Smooth muscle cell (in vitro differentiated cells): ENCODE measurements around the gene KCNS1. TPM values are rescaled to one million over a fixed set of nuclear protein-coding genes. Genes with fewer than 3 reads are reported as not detected.
A peak's percentile ranks its signal among the peaks of the same experiment; 100 is the strongest.
"Not testable (repeated sequence)": the region's sequence is repeated elsewhere in the genome, so short reads cannot be mapped to it uniquely, and the experiment has no call there.

Source experiments
- DNase-seq: peaks from one replicate; lab custom pipeline; 2025; ENCODE audit not compliant: unreplicated experiment; lab: John Stamatoyannopoulos, UW
- H2AFZ ChIP-seq: fragments of 200-600 bp; sonication (generic); 2 replicates; pipeline ENCODE4 v1.6.0; 2016; ENCODE audit warnings: antibody characterized with exemption, low read depth, mild to moderate bottlenecking
- H3F3A ChIP-seq: fragments of 200-600 bp; sonication (generic); 2 replicates; pipeline ENCODE4 v1.6.0; 2017; ENCODE audit warnings: antibody characterized with exemption, low read depth
- H3K27ac ChIP-seq: fragments of 200-600 bp; sonication (generic); 2 replicates; pipeline ENCODE4 v1.5.1; 2016; ENCODE audit warnings: low read depth, mild to moderate bottlenecking
- H3K27me3 ChIP-seq: fragments of 200-600 bp; sonication (generic); 2 replicates; pipeline ENCODE4 v1.6.1; 2016; ENCODE audit warnings: low read depth, mild to moderate bottlenecking
- H3K36me3 ChIP-seq: fragments of 200-600 bp; sonication (generic); 2 replicates; pipeline ENCODE4 v1.5.1; 2016; ENCODE audit warnings: low read depth
- H3K4me1 ChIP-seq: fragments of 200-600 bp; sonication (generic); 2 replicates; pipeline ENCODE4 v1.5.1; 2016; ENCODE audit warnings: low read depth
- H3K4me2 ChIP-seq: fragments of 200-600 bp; sonication (generic); 2 replicates; pipeline ENCODE4 v1.6.0; 2016; ENCODE audit warnings: mild to moderate bottlenecking
- H3K4me3 ChIP-seq: fragments of 200-600 bp; sonication (generic); 2 replicates; pipeline ENCODE4 v1.5.1; 2016; ENCODE audit warnings: mild to moderate bottlenecking
- H3K79me2 ChIP-seq: fragments of 200-600 bp; sonication (generic); 2 replicates; pipeline ENCODE4 v1.6.0; 2016; ENCODE audit warnings: low read depth, mild to moderate bottlenecking
- H3K9ac ChIP-seq: fragments of 200-600 bp; sonication (generic); 2 replicates; pipeline ENCODE4 v1.6.0; 2016; ENCODE audit warnings: low read depth
- H3K9me3 ChIP-seq: fragments of 200-600 bp; sonication (generic); replicated peaks from 2 replicates; pipeline ENCODE4 v1.5.1; 2016; ENCODE audit warnings: low read depth
- H4K20me1 ChIP-seq: fragments of 200-600 bp; sonication (generic); 2 replicates; pipeline ENCODE4 v1.6.0; 2016; ENCODE audit warnings: low read depth
- WGBS: methylation state at CpG from one replicate; pipeline ENCODE4 v1.1.7; 2016; ENCODE audit warnings: low lambda C conversion rate; 5-methylcytosine and 5-hydroxymethylcytosine counted together
- polyA plus RNA-seq: library from polyadenylated mRNA; unstranded; fragments of >200 nt; fragmentation: Nextera tagmentation; extraction: Ambion mirVana; gene quantifications from 2 replicates; pipeline ENCODE4 v1.2.1, GENCODE V29; 2016
- total RNA-seq: library from RNA; depleted of rRNA; stranded (reverse); fragments of >200 nt; gene quantifications from 2 replicates; pipeline ENCODE4 v1.2.3, GENCODE V29; 2014
- TF ChIP-seq, protein P1 (sequence below): fragments of 200-600 bp; sonication (generic); IDR thresholded peaks from 2 replicates; pipeline ENCODE4 v1.5.1; 2017; ENCODE audit warnings: borderline replicate concordance, mild to moderate bottlenecking, antibody characterized with exemption; ENCODE audit not compliant: insufficient read depth, poor library complexity, severe bottlenecking

KCNS1 gene, protein sequence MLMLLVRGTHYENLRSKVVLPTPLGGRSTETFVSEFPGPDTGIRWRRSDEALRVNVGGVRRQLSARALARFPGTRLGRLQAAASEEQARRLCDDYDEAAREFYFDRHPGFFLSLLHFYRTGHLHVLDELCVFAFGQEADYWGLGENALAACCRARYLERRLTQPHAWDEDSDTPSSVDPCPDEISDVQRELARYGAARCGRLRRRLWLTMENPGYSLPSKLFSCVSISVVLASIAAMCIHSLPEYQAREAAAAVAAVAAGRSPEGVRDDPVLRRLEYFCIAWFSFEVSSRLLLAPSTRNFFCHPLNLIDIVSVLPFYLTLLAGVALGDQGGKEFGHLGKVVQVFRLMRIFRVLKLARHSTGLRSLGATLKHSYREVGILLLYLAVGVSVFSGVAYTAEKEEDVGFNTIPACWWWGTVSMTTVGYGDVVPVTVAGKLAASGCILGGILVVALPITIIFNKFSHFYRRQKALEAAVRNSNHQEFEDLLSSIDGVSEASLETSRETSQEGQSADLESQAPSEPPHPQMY
- 0.49 and 1.4 TPM in 2 replicates for total RNA-seq
- polyA plus RNA-seq: 0.35 and 1.8 TPM in 2 replicates

DNA sequence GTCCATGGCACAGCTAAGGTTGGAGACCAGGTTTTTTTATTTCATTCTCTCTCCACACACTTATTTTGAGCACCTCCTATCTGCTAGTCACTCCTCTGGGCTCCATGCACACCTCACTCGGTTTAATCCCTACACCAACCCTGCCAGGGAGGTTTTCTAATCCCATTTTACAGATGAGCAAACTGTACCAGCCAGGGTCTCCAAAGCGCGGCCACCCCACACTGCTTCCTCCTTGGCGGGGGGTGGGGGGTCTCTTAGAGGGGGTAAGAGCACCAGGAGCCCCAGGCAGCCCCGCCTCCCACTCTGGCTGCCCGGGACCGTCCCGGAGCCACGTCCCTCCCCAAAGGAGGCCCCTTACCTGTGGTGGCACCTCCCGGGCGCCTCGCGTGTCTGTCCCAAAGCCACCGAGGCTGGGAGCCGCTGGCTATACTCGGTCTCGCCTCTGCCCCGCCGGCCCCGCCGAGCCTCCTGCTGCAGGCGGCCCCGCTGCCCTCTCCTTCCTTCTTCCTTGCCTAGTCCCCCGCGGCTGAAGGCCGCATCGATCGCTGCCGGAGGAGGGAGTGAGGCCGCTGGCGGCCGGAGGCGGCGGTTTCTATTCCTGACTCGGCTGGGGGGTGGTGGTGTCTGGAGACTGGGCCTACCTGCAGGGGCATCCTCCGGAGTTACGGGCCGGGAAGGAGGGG is at the start of gene KCNS1:
Gene KCNS1, minus strand, starts transcription at position 565 of the 683 bp plus-strand sequence. CDS start 1,891 bp downstream, outside the sequence.
- H3K36me3 ChIP-seq: no peaks in the 10 kb centered on the region
- no peak within 1 kb of the TSS for H3K27ac ChIP-seq
- H3K9ac ChIP-seq: no peak within 1 kb of the TSS
- peak within 1 kb of the TSS; percentile 81 for H3K4me2 ChIP-seq
- 9% methylated on average over 28 of the region's 38 CpGs for WGBS
- no peaks in the 10 kb centered on the region for H4K20me1 ChIP-seq
- no peaks in the 10 kb centered on the region for H3K79me2 ChIP-seq
- H3K27me3 ChIP-seq: peaks cover 10% of the 10 kb centered on the region
- no peaks in the 10 kb centered on the region for H3K4me1 ChIP-seq
- H3K4me3 ChIP-seq: peak within 1 kb of the TSS; percentile 39
- H2AFZ ChIP-seq: peak within 1 kb of the TSS; percentile 63
- DNase-seq: no peak
- no peaks in the 10 kb centered on the region for H3F3A ChIP-seq
- no peaks in the 10 kb centered on the region for H3K9me3 ChIP-seq
- TF ChIP-seq, protein P1, sequence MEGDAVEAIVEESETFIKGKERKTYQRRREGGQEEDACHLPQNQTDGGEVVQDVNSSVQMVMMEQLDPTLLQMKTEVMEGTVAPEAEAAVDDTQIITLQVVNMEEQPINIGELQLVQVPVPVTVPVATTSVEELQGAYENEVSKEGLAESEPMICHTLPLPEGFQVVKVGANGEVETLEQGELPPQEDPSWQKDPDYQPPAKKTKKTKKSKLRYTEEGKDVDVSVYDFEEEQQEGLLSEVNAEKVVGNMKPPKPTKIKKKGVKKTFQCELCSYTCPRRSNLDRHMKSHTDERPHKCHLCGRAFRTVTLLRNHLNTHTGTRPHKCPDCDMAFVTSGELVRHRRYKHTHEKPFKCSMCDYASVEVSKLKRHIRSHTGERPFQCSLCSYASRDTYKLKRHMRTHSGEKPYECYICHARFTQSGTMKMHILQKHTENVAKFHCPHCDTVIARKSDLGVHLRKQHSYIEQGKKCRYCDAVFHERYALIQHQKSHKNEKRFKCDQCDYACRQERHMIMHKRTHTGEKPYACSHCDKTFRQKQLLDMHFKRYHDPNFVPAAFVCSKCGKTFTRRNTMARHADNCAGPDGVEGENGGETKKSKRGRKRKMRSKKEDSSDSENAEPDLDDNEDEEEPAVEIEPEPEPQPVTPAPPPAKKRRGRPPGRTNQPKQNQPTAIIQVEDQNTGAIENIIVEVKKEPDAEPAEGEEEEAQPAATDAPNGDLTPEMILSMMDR: no peak

DNA sequence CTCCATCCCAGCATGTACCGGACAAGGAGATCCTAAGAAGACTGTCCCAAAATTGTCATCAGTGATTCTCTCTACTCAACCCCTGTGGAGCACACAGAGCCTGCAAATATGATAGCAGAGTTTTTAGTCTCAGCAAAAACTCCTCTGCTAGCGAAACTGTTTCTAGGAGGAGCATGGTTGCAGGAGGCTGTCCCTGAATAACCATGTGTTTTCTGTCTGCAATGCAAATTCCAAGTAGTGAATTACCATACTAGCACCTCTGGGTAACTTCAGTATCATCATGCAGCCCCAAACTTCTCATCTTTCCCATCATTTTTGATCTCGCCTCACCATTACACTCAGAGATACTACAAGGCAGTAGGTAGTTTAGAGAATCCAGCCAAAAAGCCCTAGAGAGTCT is 48.1 kb upstream of the KCNS1 start:
- DNase-seq: no peak
- Histone ChIP-seq H3K36me3 (no peaks in the 10 kb centered on the region), H3F3A (no peaks in the 10 kb centered on the region), H3K9me3 (no peaks in the 10 kb centered on the region), H3K4me1 (no peaks in the 10 kb centered on the region), H3K4me2 (no peak overlapping the region), H2AFZ (no peak overlapping the region), H3K27me3 (peaks cover 50% of the 10 kb centered on the region), H3K9ac (no peak overlapping the region), H3K79me2 (no peaks in the 10 kb centered on the region), H4K20me1 (no peaks in the 10 kb centered on the region), H3K4me3 (no peak overlapping the region), H3K27ac (no peak overlapping the region)
- TF ChIP-seq, protein P1: no peak
- 90% methylated on average over 3 of the region's 3 CpGs for WGBS

DNA sequence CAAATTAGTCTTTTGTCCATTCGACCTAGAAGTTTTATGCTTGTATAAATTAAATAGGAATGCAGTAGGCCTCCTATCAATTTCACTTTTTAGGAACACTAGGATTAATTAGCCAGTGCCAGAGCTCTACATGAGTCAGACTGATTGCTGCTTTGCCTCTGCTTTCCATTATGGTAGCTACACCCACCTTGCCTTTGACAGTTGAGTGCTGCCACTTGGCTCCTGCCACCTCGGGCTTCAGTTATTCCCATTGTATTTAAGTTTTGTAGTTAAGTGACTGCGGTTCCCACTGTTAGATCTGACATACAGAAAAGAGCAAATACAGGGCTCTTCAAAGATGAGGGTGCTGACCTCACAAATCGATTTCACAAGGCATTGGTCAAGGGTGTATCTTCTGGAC is 39.9 kb upstream of the KCNS1 start:
- peaks cover 26% of the 10 kb centered on the region for H3K27me3 ChIP-seq
- no peak overlapping the region for H3K4me3 ChIP-seq
- no peak for DNase-seq
- no peak overlapping the region for H3K9ac ChIP-seq
- 88% methylated on average over 4 of the region's 4 CpGs for WGBS
- no peak overlapping the region for H2AFZ ChIP-seq
- no peak overlapping the region for H3K27ac ChIP-seq
- H3K9me3 ChIP-seq: no peaks in the 10 kb centered on the region
- H3K4me1 ChIP-seq: no peaks in the 10 kb centered on the region
- H4K20me1 ChIP-seq: no peaks in the 10 kb centered on the region
- TF ChIP-seq, protein P1: no peak
- no peaks in the 10 kb centered on the region for H3K36me3 ChIP-seq
- no peaks in the 10 kb centered on the region for H3K79me2 ChIP-seq
- H3K4me2 ChIP-seq: no peak overlapping the region
- H3F3A ChIP-seq: no peaks in the 10 kb centered on the region

DNA sequence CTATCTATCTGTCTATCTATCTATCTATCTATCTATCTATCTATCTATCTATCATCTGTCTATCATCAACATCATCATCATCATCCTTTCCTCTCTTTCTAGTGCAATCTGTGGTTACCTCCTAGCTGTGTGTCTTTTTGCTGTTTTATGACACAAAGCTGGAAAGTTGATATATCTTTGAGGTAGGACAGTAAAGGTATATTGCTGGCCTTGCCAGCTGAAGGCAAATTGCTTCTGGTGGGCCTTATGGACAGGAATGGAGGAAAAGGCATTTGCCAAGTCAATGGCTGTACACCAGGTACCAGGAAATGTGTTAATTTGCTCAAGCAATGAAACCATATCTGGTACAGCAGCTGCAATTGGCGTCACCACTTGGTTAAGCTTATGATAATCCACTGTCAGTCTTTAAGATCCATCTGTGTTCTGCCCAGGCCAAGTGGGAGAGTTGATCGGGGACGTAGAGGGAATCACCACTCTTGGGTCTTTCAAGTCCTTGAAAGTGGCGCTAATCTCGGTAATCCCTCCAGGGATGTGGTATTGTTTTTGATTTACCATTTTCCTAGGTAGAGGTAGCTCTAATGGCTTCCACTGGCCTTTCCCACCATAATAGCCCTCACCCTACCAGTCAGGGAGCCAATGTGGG is 38.9 kb upstream of the KCNS1 start:
- DNase-seq, H3K9ac ChIP-seq, H3K79me2 ChIP-seq, H3K4me3 ChIP-seq, H3K4me2 ChIP-seq, H2AFZ ChIP-seq, H3K27ac ChIP-seq, H3K4me1 ChIP-seq, H4K20me1 ChIP-seq, H3K9me3 ChIP-seq, H3F3A ChIP-seq, H3K36me3 ChIP-seq: not testable (repeated sequence)
- H3K27me3 ChIP-seq: peaks cover 16% of the 10 kb centered on the region
- 96% methylated on average over 5 of the region's 5 CpGs for WGBS
